Spleen (tissue), 7 donors: ENCODE data around the gene AK9.

Source experiments
- POLR2A ChIP-seq, 3 donors: fragments of 450-650 bp; IDR thresholded peaks; one replicate each; pipeline ENCODE4 v1.5.1; 2017; ENCODE audit warnings: antibody characterized with exemption in 3 of 3, mild to moderate bottlenecking in 1 of 3
- POLR2AphosphoS5 ChIP-seq, 3 donors: sonication (generic); formaldehyde crosslinking; IDR thresholded peaks; one replicate each; pipeline ENCODE4 v1.5.1; 2017; ENCODE audit warnings: antibody characterized with exemption in 3 of 3
- TF ChIP-seq, protein P1 (sequence below), 11 experiments: fragments of 200-600 bp in 7 of 11; fragments of 450-650 bp in 4 of 11; sonication (generic) in 4 of 11; IDR thresholded peaks in 8 of 11; conservative IDR thresholded peaks in 3 of 11; 1 replicate in 7 of 11; 2 replicates in 4 of 11; pipeline versions ENCODE4 v1.4.0 to v1.8.0; 2016 to 2021; ENCODE audit warnings: antibody characterized with exemption in 11 of 11, inconsistent platforms in 4 of 11, mild to moderate bottlenecking in 1 of 11
- donor health status: DM: no; HTN: no; CAD: no; lungs with moderate emphysema.
- donor health status: DM: no; HTN: no; CAD: no.
- donor health status: DM: no; HTN: no; CAD: no.

DNA sequence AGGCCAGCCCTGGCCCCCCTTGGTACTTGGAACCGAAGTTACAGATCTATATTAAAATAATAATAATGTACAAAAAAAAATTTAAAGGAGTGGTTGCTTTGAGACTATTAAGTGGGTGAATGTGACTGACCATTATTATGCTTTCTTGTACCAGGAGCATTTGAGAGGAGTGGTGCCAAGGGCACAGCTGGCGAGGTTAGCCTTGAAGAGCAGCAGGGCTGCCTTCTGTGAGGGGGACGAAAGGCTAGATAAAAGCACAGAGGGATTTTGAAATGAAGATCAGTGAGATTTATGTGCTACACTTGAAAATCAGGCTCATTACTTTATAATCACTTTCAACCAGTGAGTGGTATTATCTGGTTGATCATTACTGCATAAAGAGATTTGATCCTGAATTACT, 48.7 kb upstream of the AK9 start:
- TF ChIP-seq, protein P1, sequence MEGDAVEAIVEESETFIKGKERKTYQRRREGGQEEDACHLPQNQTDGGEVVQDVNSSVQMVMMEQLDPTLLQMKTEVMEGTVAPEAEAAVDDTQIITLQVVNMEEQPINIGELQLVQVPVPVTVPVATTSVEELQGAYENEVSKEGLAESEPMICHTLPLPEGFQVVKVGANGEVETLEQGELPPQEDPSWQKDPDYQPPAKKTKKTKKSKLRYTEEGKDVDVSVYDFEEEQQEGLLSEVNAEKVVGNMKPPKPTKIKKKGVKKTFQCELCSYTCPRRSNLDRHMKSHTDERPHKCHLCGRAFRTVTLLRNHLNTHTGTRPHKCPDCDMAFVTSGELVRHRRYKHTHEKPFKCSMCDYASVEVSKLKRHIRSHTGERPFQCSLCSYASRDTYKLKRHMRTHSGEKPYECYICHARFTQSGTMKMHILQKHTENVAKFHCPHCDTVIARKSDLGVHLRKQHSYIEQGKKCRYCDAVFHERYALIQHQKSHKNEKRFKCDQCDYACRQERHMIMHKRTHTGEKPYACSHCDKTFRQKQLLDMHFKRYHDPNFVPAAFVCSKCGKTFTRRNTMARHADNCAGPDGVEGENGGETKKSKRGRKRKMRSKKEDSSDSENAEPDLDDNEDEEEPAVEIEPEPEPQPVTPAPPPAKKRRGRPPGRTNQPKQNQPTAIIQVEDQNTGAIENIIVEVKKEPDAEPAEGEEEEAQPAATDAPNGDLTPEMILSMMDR (IDR thresholded peaks at IDR 0.05 in 8 of 11, conservative IDR thresholded peaks at IDR 0.05 in 3 of 11): no peak
- no peak for TF ChIP-seq POLR2AphosphoS5 (IDR thresholded peaks at IDR 0.05)
- TF ChIP-seq POLR2A (IDR thresholded peaks at IDR 0.05): no peak
